ENCODE data around the gene CFAP300.

Gene CFAP300

DNA sequence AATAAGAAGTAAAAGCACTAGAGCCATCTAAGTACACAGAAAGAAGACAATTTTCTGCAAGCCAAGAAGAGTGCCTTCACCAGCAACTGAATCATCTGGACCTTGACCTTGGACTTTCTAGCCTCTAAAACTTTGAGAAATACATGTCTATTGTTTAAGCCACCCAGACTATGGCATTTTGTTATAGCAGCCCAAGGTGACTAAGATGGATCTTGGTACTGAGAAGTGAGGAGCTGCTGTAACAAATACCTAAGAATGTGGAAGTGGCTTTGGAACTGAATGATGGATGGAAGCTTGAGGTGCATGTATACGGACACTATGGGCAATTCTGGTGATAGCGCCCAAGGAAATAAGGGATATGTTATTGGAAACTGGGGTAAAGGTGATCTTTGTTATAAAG lies 14.9 kb downstream of the CFAP300 start:
- TF ChIP-seq, protein P1, sequence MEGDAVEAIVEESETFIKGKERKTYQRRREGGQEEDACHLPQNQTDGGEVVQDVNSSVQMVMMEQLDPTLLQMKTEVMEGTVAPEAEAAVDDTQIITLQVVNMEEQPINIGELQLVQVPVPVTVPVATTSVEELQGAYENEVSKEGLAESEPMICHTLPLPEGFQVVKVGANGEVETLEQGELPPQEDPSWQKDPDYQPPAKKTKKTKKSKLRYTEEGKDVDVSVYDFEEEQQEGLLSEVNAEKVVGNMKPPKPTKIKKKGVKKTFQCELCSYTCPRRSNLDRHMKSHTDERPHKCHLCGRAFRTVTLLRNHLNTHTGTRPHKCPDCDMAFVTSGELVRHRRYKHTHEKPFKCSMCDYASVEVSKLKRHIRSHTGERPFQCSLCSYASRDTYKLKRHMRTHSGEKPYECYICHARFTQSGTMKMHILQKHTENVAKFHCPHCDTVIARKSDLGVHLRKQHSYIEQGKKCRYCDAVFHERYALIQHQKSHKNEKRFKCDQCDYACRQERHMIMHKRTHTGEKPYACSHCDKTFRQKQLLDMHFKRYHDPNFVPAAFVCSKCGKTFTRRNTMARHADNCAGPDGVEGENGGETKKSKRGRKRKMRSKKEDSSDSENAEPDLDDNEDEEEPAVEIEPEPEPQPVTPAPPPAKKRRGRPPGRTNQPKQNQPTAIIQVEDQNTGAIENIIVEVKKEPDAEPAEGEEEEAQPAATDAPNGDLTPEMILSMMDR (IDR thresholded peaks at IDR 0.05; ENCODE audit: unreplicated experiment in 3 of 3): no peak
- Mint-ChIP-seq H3K9me3 (no peaks in the 10 kb centered on the region), H3K36me3 (ENCODE audit: low read depth) (no peaks in the 10 kb centered on the region), H3K27ac (no peak overlapping the region), H3K4me1 (no peaks in the 10 kb centered on the region), H3K4me3 (no peak overlapping the region), H3K27me3 (ENCODE audit: low read depth) (no peaks in the 10 kb centered on the region)

DNA sequence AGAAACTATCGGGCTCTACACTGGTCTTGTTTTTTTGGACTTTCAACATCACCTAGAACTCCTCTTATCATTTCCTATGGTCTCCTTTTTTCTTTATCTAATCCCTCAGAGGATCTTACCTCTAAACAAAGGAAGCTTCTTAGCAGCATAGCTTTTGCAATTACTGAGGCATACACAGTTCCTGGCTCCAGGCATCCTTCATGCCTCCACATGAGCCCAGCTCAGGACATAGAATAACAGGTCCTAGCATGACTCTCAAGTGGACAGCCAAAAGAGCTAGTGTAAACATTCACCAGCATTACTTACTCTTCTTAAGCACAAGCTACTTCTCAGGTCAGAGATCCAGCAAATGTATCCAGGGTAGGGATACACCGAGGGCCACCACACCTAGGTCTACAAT lies 17.1 kb downstream of the CFAP300 start:
- Mint-ChIP-seq H3K27me3 (ENCODE audit: low read depth) (no peaks in the 10 kb centered on the region), H3K27ac (no peak overlapping the region), H3K9me3 (no peaks in the 10 kb centered on the region), H3K36me3 (ENCODE audit: low read depth) (no peaks in the 10 kb centered on the region), H3K4me3 (no peak overlapping the region), H3K4me1 (no peaks in the 10 kb centered on the region)
- TF ChIP-seq, protein P1 (IDR thresholded peaks at IDR 0.05; ENCODE audit: unreplicated experiment in 3 of 3): no peak

DNA sequence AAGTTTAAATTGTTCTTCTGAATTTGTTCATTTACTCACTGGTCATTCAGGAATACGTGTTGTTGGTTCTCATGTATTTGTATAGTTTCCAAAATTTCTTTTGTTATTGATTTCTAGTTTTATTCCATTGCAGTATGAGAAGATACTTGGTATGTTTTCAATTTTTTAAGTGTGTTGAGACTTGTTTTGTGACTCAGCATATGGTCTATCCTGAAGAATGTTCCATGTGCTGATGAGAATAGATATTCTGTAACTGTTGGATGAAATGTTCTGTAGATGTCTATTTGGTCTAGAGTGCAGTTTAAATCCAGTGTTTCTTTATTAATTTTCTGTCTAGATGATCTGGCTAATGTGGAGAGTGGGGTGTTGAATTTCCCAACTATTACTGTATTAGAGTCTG lies 23.5 kb downstream of the CFAP300 start:
- peaks cover 14% of the 10 kb centered on the region for H3K36me3 Mint-ChIP-seq (ENCODE audit: low read depth)
- H3K27me3 Mint-ChIP-seq (ENCODE audit: low read depth): no peaks in the 10 kb centered on the region
- H3K27ac Mint-ChIP-seq: no peak overlapping the region
- TF ChIP-seq, protein P1 (IDR thresholded peaks at IDR 0.05; ENCODE audit: unreplicated experiment in 3 of 3): no peak
- peaks cover 32% of the 10 kb centered on the region for H3K9me3 Mint-ChIP-seq
- no peaks in the 10 kb centered on the region for H3K4me1 Mint-ChIP-seq
- no peak overlapping the region for H3K4me3 Mint-ChIP-seq

DNA sequence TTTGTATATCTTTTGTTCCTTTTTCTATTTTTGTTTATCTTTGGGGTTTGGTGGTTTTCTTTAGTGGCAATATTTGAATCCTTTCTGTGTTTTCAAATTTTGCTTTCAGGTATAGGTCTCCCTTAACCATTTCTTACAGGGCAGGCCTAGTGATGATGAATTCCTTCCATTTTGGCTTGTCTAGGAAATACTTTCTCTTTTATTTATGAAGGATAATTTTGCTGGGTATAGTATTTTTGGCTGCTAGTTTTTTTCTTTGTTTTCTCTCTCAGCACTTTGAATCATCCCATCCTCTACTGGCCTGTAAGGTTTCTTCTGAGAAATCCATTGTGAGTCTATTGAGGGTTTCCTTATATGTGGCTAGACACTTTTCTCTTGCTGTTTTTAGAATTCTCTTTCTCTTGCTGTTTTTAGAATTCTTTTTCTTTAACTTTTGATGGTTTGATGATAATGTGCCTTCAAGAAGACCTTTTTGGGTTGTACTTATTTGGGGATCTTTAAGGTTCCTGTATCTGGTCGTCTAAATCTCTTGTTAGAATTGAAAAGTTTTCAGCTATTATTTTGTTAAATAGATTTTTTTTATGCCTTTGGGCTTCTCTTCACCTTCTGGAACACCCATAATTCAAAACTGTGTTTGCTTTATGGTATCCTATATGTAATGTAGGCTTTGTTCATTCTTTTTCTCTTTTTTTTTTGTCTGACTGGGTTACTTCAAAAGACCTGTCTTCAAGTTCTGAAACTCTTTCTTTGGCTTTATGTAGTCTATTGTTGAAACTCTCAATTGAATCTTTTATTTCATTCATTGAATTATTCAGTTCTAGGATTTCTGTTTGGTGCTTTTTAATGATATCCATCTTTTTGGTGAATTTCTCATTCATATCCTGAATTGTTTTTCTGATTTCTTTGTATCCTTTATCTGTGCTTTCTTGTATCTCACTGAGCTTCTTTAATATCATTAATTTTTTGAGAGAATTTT lies 24.5 kb downstream of the CFAP300 start:
- Mint-ChIP-seq H3K4me1 (no peaks in the 10 kb centered on the region), H3K36me3 (ENCODE audit: low read depth) (peaks cover 14% of the 10 kb centered on the region), H3K27me3 (ENCODE audit: low read depth) (no peaks in the 10 kb centered on the region), H3K27ac (no peak overlapping the region), H3K4me3 (no peak overlapping the region), H3K9me3 (peaks cover 35% of the 10 kb centered on the region)
- TF ChIP-seq, protein P1 (IDR thresholded peaks at IDR 0.05; ENCODE audit: unreplicated experiment in 3 of 3): no peak

DNA sequence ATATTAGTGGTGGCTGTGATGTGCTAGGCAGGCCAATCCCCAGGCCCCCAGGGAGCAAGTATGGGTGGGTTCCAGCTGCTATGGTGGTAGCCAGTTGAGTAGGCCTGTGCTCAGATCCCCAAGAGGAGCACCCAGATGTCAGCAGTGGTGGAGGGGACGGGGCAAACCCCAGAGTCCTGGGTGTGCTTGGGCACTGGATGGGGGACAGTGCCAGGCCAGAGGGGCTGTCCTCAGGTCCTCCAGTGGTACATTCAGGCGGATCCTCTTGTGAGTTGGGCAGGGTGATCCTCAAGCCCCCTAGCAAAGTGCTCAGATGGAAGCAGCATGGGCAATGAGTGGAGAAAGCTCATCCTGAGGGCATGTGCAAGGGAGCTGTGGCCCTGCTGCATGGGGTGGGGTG lies 26.0 kb downstream of the CFAP300 start:
- no peaks in the 10 kb centered on the region for H3K4me1 Mint-ChIP-seq
- peaks cover 35% of the 10 kb centered on the region for H3K9me3 Mint-ChIP-seq
- H3K27me3 Mint-ChIP-seq (ENCODE audit: low read depth): no peaks in the 10 kb centered on the region
- no peak overlapping the region for H3K4me3 Mint-ChIP-seq
- TF ChIP-seq, protein P1 (IDR thresholded peaks at IDR 0.05; ENCODE audit: unreplicated experiment in 3 of 3): no peak
- H3K27ac Mint-ChIP-seq: no peak overlapping the region
- H3K36me3 Mint-ChIP-seq (ENCODE audit: low read depth): peaks cover 14% of the 10 kb centered on the region

DNA sequence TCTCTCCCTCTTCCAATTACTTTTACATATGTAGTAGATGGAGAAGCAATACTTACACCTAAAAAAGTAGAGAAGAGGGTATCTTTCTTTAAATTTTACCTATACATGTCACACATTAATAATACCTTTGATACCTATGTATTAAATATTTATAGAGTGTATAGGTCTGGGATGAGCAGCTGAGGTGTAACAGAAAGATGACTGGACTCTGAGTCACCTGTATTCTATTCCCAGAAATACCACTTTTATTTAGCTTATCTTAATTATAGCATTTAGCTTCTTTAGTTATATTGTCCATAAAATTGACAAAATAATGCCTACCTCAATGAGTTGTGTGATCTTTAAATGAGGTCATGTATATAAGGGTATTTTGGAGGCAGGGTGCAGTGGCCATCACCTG lies 32.4 kb downstream of the CFAP300 start:
- no peaks in the 10 kb centered on the region for H3K36me3 Mint-ChIP-seq (ENCODE audit: low read depth)
- no peak overlapping the region for H3K4me3 Mint-ChIP-seq
- H3K27me3 Mint-ChIP-seq (ENCODE audit: low read depth): no peaks in the 10 kb centered on the region
- TF ChIP-seq, protein P1 (IDR thresholded peaks at IDR 0.05; ENCODE audit: unreplicated experiment in 3 of 3): no peak
- no peaks in the 10 kb centered on the region for H3K4me1 Mint-ChIP-seq
- peaks cover 2% of the 10 kb centered on the region for H3K9me3 Mint-ChIP-seq
- no peak overlapping the region for H3K27ac Mint-ChIP-seq
